Measurements from ENCODE around the gene FLT4.

FLT4 gene

GRCh38 chr5:180602481-180603075 lies 46.8 kb downstream of the FLT4 start:
- Histone ChIP-seq H3K4me3 (ENCODE audit: low read length) (no peak overlapping the region), H2AFZ (ENCODE audit: low read depth, low read length) (no peak overlapping the region), H3K4me1 (ENCODE audit: low read length) (no peaks in the 10 kb centered on the region), H3K9me3 (ENCODE audit: insufficient read depth, low read length) (no peaks in the 10 kb centered on the region), H3K36me3 (replicated peaks; ENCODE audit: low read depth, low read length) (no peaks in the 10 kb centered on the region), H4K20me1 (ENCODE audit: insufficient read depth, low read length) (no peaks in the 10 kb centered on the region), H3K27ac (ENCODE audit: low read length) (no peak overlapping the region), H3K4me2 (ENCODE audit: low read length) (no peak overlapping the region), H3K27me3 (ENCODE audit: low read depth, low read length) (0 out of 2 replicates have a peak, but pooled peaks cover 3% of the 10 kb centered on the region), H3K79me2 (ENCODE audit: low read length) (no peaks in the 10 kb centered on the region), H3K9ac (ENCODE audit: low read length) (no peak overlapping the region)
- TF ChIP-seq EZH2phosphoT487 (IDR thresholded peaks at IDR 0.05; ENCODE audit: low read depth) (no peak), CTCF (IDR thresholded peaks at IDR 0.05; ENCODE audit: low read depth, low read length) (no peak)

GRCh38 chr5:180601591-180602480 lies 47.6 kb downstream of the FLT4 start:
- no peak overlapping the region for H2AFZ ChIP-seq (ENCODE audit: low read depth, low read length)
- H3K27me3 ChIP-seq (ENCODE audit: low read depth, low read length), result 0 out of 2 replicates have a peak, but pooled peaks cover 3% of the 10 kb centered on the region
- H3K9ac ChIP-seq (ENCODE audit: low read length), result no peak overlapping the region
- H3K79me2 ChIP-seq (ENCODE audit: low read length), result no peaks in the 10 kb centered on the region
- no peak overlapping the region for H3K27ac ChIP-seq (ENCODE audit: low read length)
- H3K9me3 ChIP-seq (ENCODE audit: insufficient read depth, low read length), result no peaks in the 10 kb centered on the region
- no peak for TF ChIP-seq EZH2phosphoT487 (IDR thresholded peaks at IDR 0.05; ENCODE audit: low read depth)
- TF ChIP-seq CTCF (IDR thresholded peaks at IDR 0.05; ENCODE audit: low read depth, low read length), result no peak
- H3K4me2 ChIP-seq (ENCODE audit: low read length), result no peak overlapping the region
- H3K4me1 ChIP-seq (ENCODE audit: low read length), result no peaks in the 10 kb centered on the region
- H3K4me3 ChIP-seq (ENCODE audit: low read length), result no peak overlapping the region
- no peaks in the 10 kb centered on the region for H3K36me3 ChIP-seq (replicated peaks; ENCODE audit: low read depth, low read length)
- H4K20me1 ChIP-seq (ENCODE audit: insufficient read depth, low read length), result no peaks in the 10 kb centered on the region

- Histone ChIP-seq H4K20me1 (ENCODE audit: insufficient read depth, low read length) (no peaks in the 10 kb centered on the region), H3K4me1 (ENCODE audit: low read length) (no peaks in the 10 kb centered on the region), H3K27me3 (ENCODE audit: low read depth, low read length) (0 out of 2 replicates have a peak, but pooled peaks cover 3% of the 10 kb centered on the region), H3K4me2 (ENCODE audit: low read length) (no peak overlapping the region), H2AFZ (ENCODE audit: low read depth, low read length) (no peak overlapping the region), H3K9me3 (ENCODE audit: insufficient read depth, low read length) (no peaks in the 10 kb centered on the region), H3K79me2 (ENCODE audit: low read length) (no peaks in the 10 kb centered on the region), H3K9ac (ENCODE audit: low read length) (no peak overlapping the region), H3K36me3 (replicated peaks; ENCODE audit: low read depth, low read length) (no peaks in the 10 kb centered on the region), H3K4me3 (ENCODE audit: low read length) (no peak overlapping the region), H3K27ac (ENCODE audit: low read length) (no peak overlapping the region)
- TF ChIP-seq CTCF (IDR thresholded peaks at IDR 0.05; ENCODE audit: low read depth, low read length), result no peak
- no peak for TF ChIP-seq EZH2phosphoT487 (IDR thresholded peaks at IDR 0.05; ENCODE audit: low read depth)
Measured at GRCh38 chr5:180600554-180601041, 48.8 kb downstream of the FLT4 start.

GRCh38 chr5:180599981-180600553 lies 49.3 kb downstream of the FLT4 start:
- TF ChIP-seq CTCF (IDR thresholded peaks at IDR 0.05; ENCODE audit: low read depth, low read length) (no peak), EZH2phosphoT487 (IDR thresholded peaks at IDR 0.05; ENCODE audit: low read depth) (no peak)
- Histone ChIP-seq H3K4me3 (ENCODE audit: low read length) (no peak overlapping the region), H3K9ac (ENCODE audit: low read length) (no peak overlapping the region), H3K27me3 (ENCODE audit: low read depth, low read length) (0 out of 2 replicates have a peak, but pooled peaks cover 3% of the 10 kb centered on the region), H4K20me1 (ENCODE audit: insufficient read depth, low read length) (no peaks in the 10 kb centered on the region), H3K27ac (ENCODE audit: low read length) (no peak overlapping the region), H3K4me2 (ENCODE audit: low read length) (no peak overlapping the region), H3K4me1 (ENCODE audit: low read length) (no peaks in the 10 kb centered on the region), H3K79me2 (ENCODE audit: low read length) (no peaks in the 10 kb centered on the region), H2AFZ (ENCODE audit: low read depth, low read length) (no peak overlapping the region), H3K36me3 (replicated peaks; ENCODE audit: low read depth, low read length) (no peaks in the 10 kb centered on the region), H3K9me3 (ENCODE audit: insufficient read depth, low read length) (no peaks in the 10 kb centered on the region)
